ENCODE data around the gene CSAD.
A peak's percentile ranks its signal among the peaks of the same experiment; 100 is the strongest.

The CSAD gene

GRCh38 chr12:53198486-53199110, 17.9 kb upstream of the CSAD start:
- DNase-seq = no peak

GRCh38 chr12:53197011-53197640, 16.4 kb upstream of the CSAD start:
- no peak for DNase-seq

GRCh38 chr12:53196486-53196885, 15.8 kb upstream of the CSAD start:
- DNase-seq = no peak

- DNase-seq = no peak
Observed at GRCh38 chr12:53195516-53196420, 15.0 kb upstream of the CSAD start.

GRCh38 chr12:53194973-53195372, 14.2 kb upstream of the CSAD start:
- no peak for DNase-seq

GRCh38 chr12:53193985-53194716, 13.4 kb upstream of the CSAD start:
- DNase-seq = no peak

- no peak for DNase-seq
Observed at GRCh38 chr12:53193040-53193439, 12.3 kb upstream of the CSAD start.

- no peak for DNase-seq
Observed at GRCh38 chr12:53192531-53193021, 11.9 kb upstream of the CSAD start.

- no peak for DNase-seq
Observed at GRCh38 chr12:53191885-53192530, 11.3 kb upstream of the CSAD start.

- no peak for DNase-seq
Observed at GRCh38 chr12:53191096-53191884, 10.6 kb upstream of the CSAD start.

GRCh38 chr12:53190108-53190729, 9.5 kb upstream of the CSAD start:
- peak; percentile 18 for DNase-seq

GRCh38 chr12:53187145-53187899, 6.6 kb upstream of the CSAD start:
- no peak for DNase-seq

- no peak for DNase-seq
Observed at GRCh38 chr12:53186745-53187144, 6.0 kb upstream of the CSAD start.

GRCh38 chr12:53185582-53186153, 4.9 kb upstream of the CSAD start:
- no peak for DNase-seq

- no peak for DNase-seq
Observed at GRCh38 chr12:53184828-53185227, 4.1 kb upstream of the CSAD start.

- DNase-seq = no peak
Observed at GRCh38 chr12:53182903-53183302, 2.2 kb upstream of the CSAD start.

GRCh38 chr12:53181935-53182334, 1.2 kb upstream of the CSAD start:
- no peak for DNase-seq

- no peak for DNase-seq
Observed at GRCh38 chr12:53180931-53181645, 363 bp upstream of the CSAD start.

- no peak for DNase-seq
Observed at GRCh38 chr12:53179687-53180219, 972 bp downstream of the CSAD start.
